UCSD-AML1 (cell line): ENCODE measurements around the gene TPT1.
"Not testable (repeated sequence)": the region's sequence is repeated elsewhere in the genome, so short reads cannot be mapped to it uniquely, and the experiment has no call there.

ENCODE experiments used
- DNase-seq: peaks from one replicate; lab custom pipeline; 2025; ENCODE audit not compliant: unreplicated experiment; lab: John Stamatoyannopoulos, UW

Gene TPT1

DNA sequence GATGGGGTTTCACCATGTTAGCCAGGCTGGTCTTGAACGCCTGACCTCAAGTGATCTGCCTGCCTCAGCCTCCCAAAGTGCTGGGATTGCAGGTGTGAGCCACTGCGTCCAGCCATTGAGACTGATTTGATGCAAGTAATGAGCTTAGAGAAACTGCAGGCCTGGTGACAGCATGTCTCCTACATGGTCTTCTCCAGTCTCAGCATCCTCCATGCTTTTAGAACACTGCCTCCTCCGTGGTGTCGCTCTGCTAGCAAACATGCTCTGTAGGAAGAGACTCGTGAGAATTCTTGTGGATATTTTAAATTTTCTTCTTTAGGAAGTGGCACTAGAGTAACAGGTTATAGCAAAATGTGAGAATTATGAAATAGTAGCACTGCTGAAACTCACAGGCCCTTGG, 37.1 kb downstream of the TPT1 start:
- DNase-seq, result no peak

DNA sequence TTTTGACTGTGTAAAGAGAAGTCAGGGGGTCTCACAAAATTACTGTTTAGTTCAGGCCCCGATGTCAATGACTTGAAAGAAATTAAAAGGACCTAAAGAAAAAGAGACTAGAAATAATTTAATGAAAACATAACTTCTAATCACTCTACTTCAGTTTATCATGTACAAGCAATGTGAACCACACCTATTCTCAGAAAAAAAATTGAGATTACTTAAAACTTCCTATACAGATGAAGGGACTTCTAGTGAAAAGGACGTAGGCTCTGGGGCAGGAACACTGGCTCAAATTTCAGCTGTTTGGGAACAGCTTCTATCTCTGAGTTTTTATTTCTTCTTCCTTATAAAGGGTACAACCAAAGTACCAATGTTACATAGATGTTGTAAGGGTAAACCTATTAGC, 38.0 kb downstream of the TPT1 start:
- DNase-seq, result no peak

DNA sequence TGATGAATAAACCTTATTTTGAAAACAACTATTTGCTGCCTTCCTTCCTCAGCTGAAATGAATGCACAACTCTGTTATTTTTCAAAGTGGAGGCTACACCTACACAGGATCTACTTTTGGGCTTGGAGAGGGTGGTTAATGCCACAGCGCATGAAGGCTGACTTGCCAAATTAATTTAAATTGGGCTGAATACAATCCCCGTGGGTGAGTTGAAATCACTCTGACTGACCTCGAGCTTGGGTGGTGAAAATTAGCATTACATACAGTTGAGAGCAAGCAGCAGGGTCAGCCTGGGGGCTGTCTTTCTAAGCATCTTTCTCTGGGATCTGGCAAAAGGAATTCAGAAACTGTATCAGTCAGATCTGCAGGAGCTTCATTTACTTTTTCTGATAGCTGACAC, 38.5 kb downstream of the TPT1 start:
- no peak for DNase-seq

DNA sequence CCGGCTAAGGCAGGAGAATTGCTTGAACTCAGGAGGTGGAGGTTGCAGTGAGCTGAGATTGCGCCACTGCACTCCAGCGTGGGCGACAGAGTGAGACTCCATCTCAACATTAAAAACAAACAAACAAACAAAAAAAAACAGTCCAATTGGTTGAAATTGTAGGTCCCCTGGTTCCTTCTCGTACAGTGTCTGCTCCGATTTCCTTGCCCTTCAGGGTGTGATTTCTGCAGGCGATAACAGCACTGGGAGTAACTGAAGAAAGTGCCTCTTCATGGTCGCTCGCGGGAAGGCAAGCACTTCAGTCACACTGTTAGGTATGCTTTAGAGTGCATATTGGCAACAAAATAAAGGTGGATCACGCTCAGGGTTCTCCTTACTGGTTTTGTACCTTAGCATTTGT, 39.7 kb downstream of the TPT1 start:
- no peak for DNase-seq

DNA sequence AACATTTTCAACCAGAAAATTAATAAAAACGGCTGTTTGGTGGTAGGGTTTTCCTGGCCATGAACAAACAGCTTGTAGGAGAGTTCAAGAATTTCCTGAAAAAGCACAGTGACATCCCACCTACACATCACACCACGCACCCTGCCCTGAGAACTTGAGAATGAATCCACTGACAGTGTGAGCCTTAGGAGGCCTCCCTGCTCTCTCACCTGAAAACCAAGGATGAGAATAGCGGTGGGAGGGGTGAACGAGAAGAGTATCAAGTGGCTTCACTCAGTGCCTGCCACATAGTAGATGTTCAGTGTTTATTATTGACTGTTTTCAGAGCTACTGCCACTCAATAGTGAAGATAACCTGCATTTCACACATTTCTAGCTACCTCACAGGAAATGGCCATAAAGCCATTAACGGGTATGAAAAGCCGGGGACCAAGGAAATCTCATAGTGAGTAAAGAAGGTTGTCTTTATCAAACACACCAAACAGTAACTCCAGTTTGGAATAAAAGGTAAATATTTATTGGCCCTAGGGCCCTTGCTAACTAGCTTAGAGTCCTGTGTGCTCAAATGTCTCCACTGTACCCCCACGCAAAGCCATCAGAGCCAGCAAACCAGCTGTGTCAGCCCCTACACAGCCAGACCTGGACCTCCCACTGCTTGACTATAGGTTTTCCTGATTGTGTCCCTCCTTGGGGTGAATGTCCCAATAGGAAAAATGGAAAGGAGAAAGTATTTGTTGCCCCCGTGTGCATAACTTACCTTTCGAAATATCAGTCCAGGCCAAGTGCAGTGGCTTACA, 40.6 kb downstream of the TPT1 start:
- no peak for DNase-seq

DNA sequence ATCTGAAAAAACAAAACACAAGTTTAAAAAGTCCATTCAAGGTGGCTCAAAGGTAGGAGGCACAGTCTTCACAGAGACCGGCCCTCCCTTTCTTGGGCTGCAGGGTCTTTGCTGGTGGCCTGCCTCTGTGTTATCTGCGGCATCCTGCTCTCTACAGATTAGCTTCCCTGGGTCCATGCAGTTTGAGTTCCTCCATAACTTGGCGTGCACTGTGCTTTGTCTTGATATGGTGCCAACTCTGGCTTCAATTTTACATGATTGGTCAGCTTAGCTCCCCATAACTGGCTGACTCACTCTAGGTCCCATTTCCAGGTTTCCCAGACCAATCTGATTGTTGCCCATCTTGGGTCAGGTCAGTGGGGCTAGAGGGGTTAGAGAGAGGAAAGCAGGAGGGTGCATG, 41.8 kb downstream of the TPT1 start:
- DNase-seq, result no peak

DNA sequence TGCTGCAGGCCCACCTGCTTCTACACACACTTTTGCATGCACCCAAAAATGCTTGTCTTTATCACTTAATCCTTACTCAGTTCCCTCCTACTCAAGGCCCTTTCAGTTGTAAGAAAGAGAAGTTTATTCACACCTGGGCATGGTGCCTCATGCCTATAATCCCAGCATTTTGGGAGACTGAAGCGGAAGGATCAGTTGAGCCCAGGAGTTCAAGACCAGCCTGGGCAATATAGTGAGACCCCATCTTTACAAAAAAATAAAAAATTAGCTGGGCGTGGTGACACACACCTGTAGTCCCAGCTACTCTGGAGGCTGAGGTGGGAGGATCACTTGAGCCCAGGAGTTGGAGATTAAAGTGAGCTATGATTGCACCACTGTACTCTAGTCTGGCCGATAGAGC, 42.4 kb downstream of the TPT1 start:
- DNase-seq, result not testable (repeated sequence)

DNA sequence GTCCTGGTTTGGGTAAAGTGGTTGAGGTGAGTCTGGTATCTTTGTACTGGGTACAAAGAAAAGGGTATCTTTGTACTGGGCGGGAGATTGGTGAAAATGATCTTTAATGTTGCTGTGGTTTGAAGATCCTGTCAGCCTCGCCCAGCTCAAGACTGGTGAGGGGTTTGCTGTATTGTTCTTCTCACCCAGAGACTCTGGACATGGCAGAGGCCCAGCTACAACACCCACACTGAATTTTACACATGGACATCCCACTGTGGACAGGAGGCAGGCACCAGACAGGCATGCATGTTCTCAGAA, 42.8 kb downstream of the TPT1 start:
- DNase-seq, result no peak

DNA sequence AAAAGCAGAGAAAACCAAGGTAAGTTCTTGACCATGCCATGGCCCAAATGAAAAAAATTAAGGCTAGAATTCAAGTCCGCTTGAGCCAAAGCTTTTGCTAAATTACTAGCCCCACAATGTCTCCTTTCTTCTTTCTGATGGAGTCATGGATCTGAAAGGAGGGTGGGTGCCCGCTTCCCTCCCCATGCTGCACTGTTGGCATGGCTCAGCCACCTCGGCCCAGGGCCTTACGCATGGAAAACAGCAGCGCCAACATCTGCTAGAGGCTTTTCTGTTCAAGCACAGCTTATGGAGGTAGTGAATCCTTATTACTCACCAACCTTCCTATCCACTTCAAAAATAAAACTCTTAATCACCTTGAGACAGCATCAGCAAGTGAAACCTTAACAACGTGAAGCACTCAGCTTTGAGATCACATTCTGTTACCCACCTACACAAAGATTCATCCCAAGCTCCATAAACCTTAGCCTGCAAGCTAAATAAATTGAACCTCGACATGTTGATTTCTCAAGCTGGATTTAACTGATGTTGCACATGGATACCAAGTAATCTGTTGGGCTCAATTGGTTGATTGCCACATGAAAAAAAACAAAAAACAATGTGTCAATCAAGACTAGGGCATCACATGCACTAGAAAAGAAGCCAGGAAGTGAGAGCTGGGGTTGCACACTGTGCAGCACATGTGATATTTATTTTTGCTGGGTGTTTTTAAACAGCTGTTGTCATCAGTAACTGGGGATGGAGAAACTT, 43.4 kb downstream of the TPT1 start:
- no peak for DNase-seq

DNA sequence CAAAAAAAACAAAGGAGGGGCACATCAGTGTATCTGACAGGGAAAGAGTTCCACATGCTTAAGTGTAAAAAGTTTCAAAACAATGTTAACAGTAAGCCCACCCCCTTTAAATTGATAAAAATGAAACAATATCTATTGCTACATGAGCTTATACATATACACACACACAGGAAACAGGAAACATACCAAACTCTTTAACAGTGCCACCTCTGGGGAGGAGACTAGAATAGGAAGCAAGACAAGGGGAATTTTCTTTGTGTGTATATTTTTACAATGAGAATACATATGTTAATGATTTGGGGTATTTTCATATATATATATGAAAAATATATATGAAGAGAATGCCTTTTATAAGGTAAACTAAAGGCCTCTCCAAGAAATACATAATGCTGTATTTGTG, 44.7 kb downstream of the TPT1 start:
- DNase-seq, result no peak

DNA sequence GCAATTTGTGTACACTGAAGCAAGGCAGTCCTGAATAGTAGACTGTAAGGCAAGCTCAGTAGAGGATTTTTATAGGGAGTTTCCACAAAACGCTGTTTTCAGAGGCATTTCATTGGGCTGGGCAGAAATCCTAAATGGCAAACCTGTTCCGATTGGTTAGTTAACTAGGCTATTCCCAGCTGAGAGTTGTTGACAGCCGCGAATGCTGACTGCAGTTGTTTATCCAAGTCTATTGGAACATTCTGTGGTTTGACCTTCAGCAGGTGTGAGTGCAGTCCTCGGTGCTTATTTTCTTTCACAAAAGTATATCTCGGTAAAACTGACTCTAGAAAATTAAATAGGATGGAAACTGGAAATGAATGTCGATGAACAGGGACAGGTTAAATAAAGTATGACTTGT, 45.4 kb downstream of the TPT1 start:
- DNase-seq, result no peak

DNA sequence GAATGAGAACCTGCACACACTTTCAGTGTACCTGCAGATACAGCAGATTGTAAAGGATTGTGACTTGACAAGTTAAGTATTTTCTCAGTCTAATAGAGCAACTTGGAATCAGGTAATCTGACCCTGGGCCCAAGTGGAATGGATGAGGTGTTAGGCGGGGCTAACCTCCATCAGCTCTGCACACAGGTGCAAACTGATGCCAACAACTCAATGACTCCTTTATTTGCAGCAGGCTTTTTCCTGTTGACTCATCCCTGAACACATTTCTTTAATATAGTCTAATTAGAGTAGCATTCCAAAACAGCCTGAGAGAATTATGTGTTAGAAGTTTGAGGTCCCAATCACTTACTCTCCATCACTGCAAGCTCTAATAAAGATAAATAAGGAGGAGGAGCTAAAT, 48.8 kb downstream of the TPT1 start:
- DNase-seq, result no peak

DNA sequence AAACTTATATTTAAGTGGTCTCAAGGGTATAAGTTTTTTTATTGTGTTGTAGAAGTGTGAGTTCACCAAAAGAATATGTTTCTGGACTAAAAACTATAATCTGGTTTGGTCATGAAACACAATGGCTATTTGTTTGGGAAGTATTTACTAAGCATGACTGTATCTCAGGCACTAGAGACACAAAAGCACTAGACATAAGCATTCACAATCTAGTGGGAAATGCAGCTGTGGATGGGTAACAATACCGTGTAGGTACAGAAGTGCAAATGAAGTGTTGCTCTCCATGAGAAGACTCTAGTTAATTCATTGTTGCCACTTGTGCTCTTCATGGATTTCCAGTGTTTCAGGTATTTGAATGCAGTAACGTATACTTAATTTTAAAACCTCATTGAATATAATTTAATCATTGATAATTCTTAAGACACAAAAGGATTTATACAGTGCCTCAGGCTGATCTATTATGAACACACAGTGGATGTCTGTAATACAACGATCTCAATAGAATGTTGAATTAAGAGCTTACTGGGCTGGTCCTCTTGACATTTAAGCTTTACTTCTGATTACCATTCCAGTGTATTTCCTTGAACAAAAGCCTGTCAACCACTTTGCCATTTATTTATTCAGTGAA, 50.9 kb downstream of the TPT1 start:
- no peak for DNase-seq
